HCT116 (cell line): ENCODE results near the gene RYR2. TPM values are rescaled to one million over a fixed set of nuclear protein-coding genes. Genes with fewer than 3 reads are reported as not detected.

ENCODE experiments used
- ATAC-seq: fragments of 200-7000 bp; cut with Tn5 transposase; 2 replicates; pipeline ENCODE4 v1.9.1; 2020; ENCODE audit warnings: mild to moderate bottlenecking, moderate library complexity
- BruUV-seq: library from RNA; stranded (reverse); fragments of 400-500 nt; replicated peaks from 2 replicates; lab custom pipeline; 2021; lab: Mats Ljungman, UMichigan
- CTCF ChIA-PET: fragments of 300-600 bp; sonication (Branson Sonifier 250); formaldehyde crosslinking; loops from one replicate; lab custom pipeline; 2021; ENCODE audit warnings: antibody characterized with exemption; lab: Charles Lee
- POLR2A ChIA-PET: fragments of 300-600, 350-600 bp; sonication (Branson Sonifier 250); formaldehyde crosslinking; loops from one replicate; lab custom pipeline; 2021; ENCODE audit warnings: antibody characterized with exemption; lab: Charles Lee
- RAD21 ChIA-PET, 2 experiments: fragments of 300-600 bp; sonication (Branson Sonifier 250); formaldehyde crosslinking; loops; one replicate each; lab custom pipeline; 2023; ENCODE audit warnings: low total read pairs in 2 of 2; ENCODE audit not compliant: uncharacterized antibody in 2 of 2, unreplicated experiment in 2 of 2, low non-redundant PET in 1 of 2; lab: Charles Lee
- DNase-seq: peaks from one replicate; pipeline ENCODE4 v3.0.0-alpha.2; 2010; ENCODE audit warnings: low read depth, low spot score
- H2AFZ ChIP-seq: fragments of 200-600 bp; shearing (Covaris generic), sonication (generic); 2 replicates; pipeline ENCODE4 v1.6.1; 2017; ENCODE audit warnings: low read depth, mixed run types, mixed read lengths, antibody characterized with exemption, low read length; ENCODE audit not compliant: poor library complexity, severe bottlenecking
- H3K27ac ChIP-seq: 2 replicates; pipeline ENCODE4 v1.5.1; 2012; ENCODE audit warnings: low read depth, low read length
- H3K27me3 ChIP-seq: fragments of 200-600 bp; sonication (generic); 2 replicates; pipeline ENCODE4 v1.6.1; 2016; ENCODE audit warnings: mixed run types, low read length, mixed read lengths; ENCODE audit not compliant: insufficient read depth
- H3K36me3 ChIP-seq, 2 experiments: fragments of 200-500 bp in 1 of 2; fragments of 200-600 bp in 1 of 2; sonication (Bioruptor generic) in 1 of 2; sonication (generic) in 1 of 2; 2 replicates each; pipeline versions ENCODE4 v1.5.1 to v1.6.1; 2014 to 2016; ENCODE audit warnings: low read length in 2 of 2, inconsistent platforms in 1 of 2, mixed read lengths in 1 of 2, mixed run types in 1 of 2; ENCODE audit not compliant: insufficient read depth in 2 of 2, control insufficient read depth in 1 of 2
- H3K4me1 ChIP-seq, 2 experiments: fragments of 200-600 bp in 1 of 2; sonication (generic) in 1 of 2; 2 replicates each; pipeline versions ENCODE4 v1.5.1 to v1.6.1; 2012 to 2017; ENCODE audit warnings: low read length in 2 of 2, inconsistent platforms in 1 of 2, mild to moderate bottlenecking in 1 of 2, mixed read lengths in 1 of 2, mixed run types in 1 of 2, moderate library complexity in 1 of 2; ENCODE audit not compliant: insufficient read depth in 2 of 2, control insufficient read depth in 1 of 2
- H3K4me2 ChIP-seq: fragments of 200-600 bp; sonication (generic); 2 replicates; pipeline ENCODE4 v1.6.1; 2017; ENCODE audit warnings: mixed run types, low read length, mixed read lengths
- H3K4me3 ChIP-seq, 2 experiments: fragments of 200-600 bp in 1 of 2; sonication (generic) in 1 of 2; replicated peaks in 1 of 2; 2 replicates each; pipeline ENCODE4 v1.5.1; 2011 to 2016; ENCODE audit warnings: low read length in 2 of 2, control low read depth in 1 of 2, low read depth in 1 of 2, mild to moderate bottlenecking in 1 of 2, mixed read lengths in 1 of 2, mixed run types in 1 of 2
- H3K79me2 ChIP-seq: fragments of 200-600 bp; sonication (generic); 2 replicates; pipeline ENCODE4 v1.6.1; 2017; ENCODE audit warnings: mild to moderate bottlenecking, mixed run types, low read length, moderate library complexity, mixed read lengths; ENCODE audit not compliant: insufficient read depth
- H3K9ac ChIP-seq: fragments of 200-600 bp; sonication (generic); 2 replicates; pipeline ENCODE4 v1.6.1; 2016; ENCODE audit warnings: low read length, mixed read lengths
- H3K9me2 ChIP-seq: fragments of 200-600 bp; sonication (generic), shearing (Covaris generic); 2 replicates; pipeline ENCODE4 v1.6.1; 2017; ENCODE audit warnings: mixed run types, mild to moderate bottlenecking, moderate library complexity; ENCODE audit not compliant: insufficient read depth
- H3K9me3 ChIP-seq, 2 experiments: fragments of 200-500 bp in 1 of 2; fragments of 200-600 bp in 1 of 2; sonication (Bioruptor generic) in 1 of 2; sonication (generic) in 1 of 2; 2 replicates each; pipeline ENCODE4 v1.6.1; 2014 to 2017; ENCODE audit warnings: low read length in 2 of 2, mixed read lengths in 2 of 2, inconsistent platforms in 1 of 2, low read depth in 1 of 2, mild to moderate bottlenecking in 1 of 2, mixed run types in 1 of 2, moderate library complexity in 1 of 2; ENCODE audit not compliant: control insufficient read depth in 1 of 2, insufficient read depth in 1 of 2
- H4K20me1 ChIP-seq: fragments of 200-600 bp; sonication (generic), shearing (Covaris generic); 2 replicates; pipeline ENCODE4 v1.6.1; 2017; ENCODE audit warnings: mixed run types, mild to moderate bottlenecking, moderate library complexity; ENCODE audit not compliant: insufficient read depth
- CBX3 ChIP-seq: IDR thresholded peaks from 2 replicates; pipeline ENCODE4 v1.6.1; 2012; ENCODE audit warnings: low read depth
- EGR1 ChIP-seq: IDR thresholded peaks from 2 replicates; pipeline ENCODE4 v1.6.1; 2012; ENCODE audit warnings: low read depth
- ELF1 ChIP-seq: IDR thresholded peaks from 2 replicates; pipeline ENCODE4 v1.6.1; 2012; ENCODE audit warnings: low read depth, borderline replicate concordance
- EZH2 ChIP-seq: fragments of 200-600 bp; sonication (generic); IDR thresholded peaks from 2 replicates; pipeline ENCODE4 v1.6.1; 2017; ENCODE audit warnings: antibody characterized with exemption, mixed run types
- EZH2phosphoT487 ChIP-seq: fragments of 200-600 bp; IDR thresholded peaks from 2 replicates; pipeline ENCODE4 v1.6.1; 2018; ENCODE audit warnings: antibody characterized with exemption, borderline replicate concordance
- JUND ChIP-seq: IDR thresholded peaks from 2 replicates; pipeline ENCODE4 v1.6.1; 2012
- POLR2A ChIP-seq: IDR thresholded peaks from 2 replicates; pipeline ENCODE4 v1.7.0; 2011; ENCODE audit warnings: borderline replicate concordance; ENCODE audit not compliant: insufficient read depth, insufficient read length; ENCODE audit errors: extremely low read depth
- SIN3A ChIP-seq: IDR thresholded peaks from 2 replicates; pipeline ENCODE4 v1.6.1; 2012; ENCODE audit warnings: low read depth
- SRF ChIP-seq: IDR thresholded peaks from 2 replicates; pipeline ENCODE4 v1.6.1; 2012; ENCODE audit warnings: low read depth
- TCF7L2 ChIP-seq: IDR thresholded peaks from 2 replicates; pipeline ENCODE4 v1.7.0; 2011; ENCODE audit warnings: borderline replicate concordance, inconsistent platforms; ENCODE audit not compliant: insufficient read depth, insufficient read length; ENCODE audit errors: extremely low read depth
- YY1 ChIP-seq: IDR thresholded peaks from 2 replicates; pipeline ENCODE4 v1.6.1; 2011; ENCODE audit warnings: low read length, low read depth, moderate library complexity, mild to moderate bottlenecking; ENCODE audit not compliant: insufficient replicate concordance; ENCODE audit errors: extremely low read depth
- ZFX ChIP-seq: fragments of 450-650 bp; IDR thresholded peaks from 2 replicates; pipeline ENCODE4 v1.6.1; 2017
- ZNF274 ChIP-seq: fragments of 200-500 bp; sonication (Bioruptor generic); IDR thresholded peaks from 2 replicates; pipeline ENCODE4 v1.6.1; 2014; ENCODE audit warnings: mild to moderate bottlenecking, low read depth, low read length, inconsistent platforms
- intact Hi-C: fragments of 100-400 bp; cut with micrococcal nuclease; formaldehyde crosslinking; loops from 2 replicates; pipeline ENCODE4 v1.10.0; 2022
- total RNA-seq: library from RNA; stranded (reverse); gene quantifications from one replicate; pipeline ENCODE4 v1.2.1, GENCODE V29; 2021; ENCODE audit not compliant: unreplicated experiment
- TF ChIP-seq, protein P1 (sequence below): IDR thresholded peaks from 2 replicates; pipeline ENCODE4 v1.6.1; 2012; ENCODE audit warnings: low read depth
- TF ChIP-seq, protein P2 (sequence below): IDR thresholded peaks from 2 replicates; pipeline ENCODE4 v1.6.1; 2011; ENCODE audit warnings: mild to moderate bottlenecking, low read length, moderate library complexity; ENCODE audit not compliant: insufficient replicate concordance; ENCODE audit errors: extremely low read depth
- TF ChIP-seq, protein P3 (sequence below): IDR thresholded peaks from 2 replicates; pipeline ENCODE4 v1.6.1; 2012
- TF ChIP-seq, protein P4 (sequence below), 3 experiments: fragments of 200-600 bp in 1 of 3; sonication (generic) in 1 of 3; IDR thresholded peaks in 2 of 3; conservative IDR thresholded peaks in 1 of 3; 2 replicates each; pipeline ENCODE4 v1.5.1; 2012 to 2017; ENCODE audit warnings: low read depth in 2 of 3, low read length in 2 of 3, antibody characterized with exemption in 1 of 3, borderline replicate concordance in 1 of 3, control low read depth in 1 of 3, mild to moderate bottlenecking in 1 of 3, mixed read lengths in 1 of 3, mixed run types in 1 of 3, moderate library complexity in 1 of 3; ENCODE audit not compliant: insufficient read depth in 1 of 3
- TF ChIP-seq, protein P5 (sequence below): IDR thresholded peaks from 2 replicates; pipeline ENCODE4 v1.6.1; 2012

Gene RYR2
- total RNA-seq, 1 experiment from 2014 or later: 0.02 TPM

DNA sequence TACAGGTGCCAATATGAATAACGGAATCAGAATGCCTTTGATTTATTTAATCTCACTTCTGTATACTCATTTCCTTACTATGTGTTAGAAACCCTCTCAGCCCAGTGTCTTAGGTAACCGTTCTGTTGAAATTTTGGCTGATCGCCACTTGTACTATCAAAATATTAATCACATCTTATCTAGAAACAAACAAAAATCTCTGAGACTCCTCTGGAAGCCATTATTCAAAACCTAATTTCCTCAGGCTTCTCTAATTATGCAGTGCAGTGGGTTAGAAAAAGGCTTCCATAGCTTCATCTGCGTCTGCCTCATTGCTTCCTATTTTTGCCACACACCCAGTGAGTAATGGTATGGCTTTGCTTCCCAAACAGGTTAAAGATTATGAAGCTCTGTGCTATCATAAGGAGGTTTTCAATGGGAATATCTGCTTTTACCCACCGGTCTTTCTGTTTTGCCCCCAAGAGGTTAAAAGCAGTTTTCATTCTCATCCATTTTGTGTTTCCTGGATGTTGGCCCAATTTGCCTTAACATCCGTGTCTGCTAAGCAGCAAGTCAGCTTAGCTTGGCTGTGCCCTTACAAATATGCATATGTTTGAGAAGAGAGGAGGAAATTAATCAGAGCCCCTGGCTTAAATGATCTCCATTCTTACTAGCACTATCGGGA lies 129.6 kb downstream of the RYR2 start:
- intact Hi-C loops: no loop called here
- CTCF ChIA-PET: no interaction called here
- Histone ChIP-seq H3K79me2 (no peaks in the 10 kb centered on the region), H3K9me2 (no peaks in the 10 kb centered on the region), H3K4me3 (no peak overlapping the region), H3K4me1 (no peaks in the 10 kb centered on the region), H3K36me3 (no peaks in the 10 kb centered on the region), H3K27me3 (0 out of 2 replicates have a peak, but pooled peaks cover 6% of the 10 kb centered on the region), H3K4me2 (no peak overlapping the region), H2AFZ (no peak overlapping the region), H3K27ac (no peak overlapping the region), H4K20me1 (no peaks in the 10 kb centered on the region), H3K9me3 (no peaks in the 10 kb centered on the region), H3K9ac (no peak overlapping the region)
- POLR2A ChIA-PET: no interaction called here
- ATAC-seq: no peak
- TF ChIP-seq ELF1 (no peak), ZNF274 (no peak), SRF (no peak), CBX3 (no peak), SIN3A (no peak), ZFX (no peak), POLR2A (no peak), YY1 (no peak), TCF7L2 (no peak), JUND (no peak), EGR1 (no peak), EZH2 (no peak), EZH2phosphoT487 (no peak)
- TF ChIP-seq, protein P1, sequence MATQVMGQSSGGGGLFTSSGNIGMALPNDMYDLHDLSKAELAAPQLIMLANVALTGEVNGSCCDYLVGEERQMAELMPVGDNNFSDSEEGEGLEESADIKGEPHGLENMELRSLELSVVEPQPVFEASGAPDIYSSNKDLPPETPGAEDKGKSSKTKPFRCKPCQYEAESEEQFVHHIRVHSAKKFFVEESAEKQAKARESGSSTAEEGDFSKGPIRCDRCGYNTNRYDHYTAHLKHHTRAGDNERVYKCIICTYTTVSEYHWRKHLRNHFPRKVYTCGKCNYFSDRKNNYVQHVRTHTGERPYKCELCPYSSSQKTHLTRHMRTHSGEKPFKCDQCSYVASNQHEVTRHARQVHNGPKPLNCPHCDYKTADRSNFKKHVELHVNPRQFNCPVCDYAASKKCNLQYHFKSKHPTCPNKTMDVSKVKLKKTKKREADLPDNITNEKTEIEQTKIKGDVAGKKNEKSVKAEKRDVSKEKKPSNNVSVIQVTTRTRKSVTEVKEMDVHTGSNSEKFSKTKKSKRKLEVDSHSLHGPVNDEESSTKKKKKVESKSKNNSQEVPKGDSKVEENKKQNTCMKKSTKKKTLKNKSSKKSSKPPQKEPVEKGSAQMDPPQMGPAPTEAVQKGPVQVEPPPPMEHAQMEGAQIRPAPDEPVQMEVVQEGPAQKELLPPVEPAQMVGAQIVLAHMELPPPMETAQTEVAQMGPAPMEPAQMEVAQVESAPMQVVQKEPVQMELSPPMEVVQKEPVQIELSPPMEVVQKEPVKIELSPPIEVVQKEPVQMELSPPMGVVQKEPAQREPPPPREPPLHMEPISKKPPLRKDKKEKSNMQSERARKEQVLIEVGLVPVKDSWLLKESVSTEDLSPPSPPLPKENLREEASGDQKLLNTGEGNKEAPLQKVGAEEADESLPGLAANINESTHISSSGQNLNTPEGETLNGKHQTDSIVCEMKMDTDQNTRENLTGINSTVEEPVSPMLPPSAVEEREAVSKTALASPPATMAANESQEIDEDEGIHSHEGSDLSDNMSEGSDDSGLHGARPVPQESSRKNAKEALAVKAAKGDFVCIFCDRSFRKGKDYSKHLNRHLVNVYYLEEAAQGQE: no peak
- TF ChIP-seq, protein P2, sequence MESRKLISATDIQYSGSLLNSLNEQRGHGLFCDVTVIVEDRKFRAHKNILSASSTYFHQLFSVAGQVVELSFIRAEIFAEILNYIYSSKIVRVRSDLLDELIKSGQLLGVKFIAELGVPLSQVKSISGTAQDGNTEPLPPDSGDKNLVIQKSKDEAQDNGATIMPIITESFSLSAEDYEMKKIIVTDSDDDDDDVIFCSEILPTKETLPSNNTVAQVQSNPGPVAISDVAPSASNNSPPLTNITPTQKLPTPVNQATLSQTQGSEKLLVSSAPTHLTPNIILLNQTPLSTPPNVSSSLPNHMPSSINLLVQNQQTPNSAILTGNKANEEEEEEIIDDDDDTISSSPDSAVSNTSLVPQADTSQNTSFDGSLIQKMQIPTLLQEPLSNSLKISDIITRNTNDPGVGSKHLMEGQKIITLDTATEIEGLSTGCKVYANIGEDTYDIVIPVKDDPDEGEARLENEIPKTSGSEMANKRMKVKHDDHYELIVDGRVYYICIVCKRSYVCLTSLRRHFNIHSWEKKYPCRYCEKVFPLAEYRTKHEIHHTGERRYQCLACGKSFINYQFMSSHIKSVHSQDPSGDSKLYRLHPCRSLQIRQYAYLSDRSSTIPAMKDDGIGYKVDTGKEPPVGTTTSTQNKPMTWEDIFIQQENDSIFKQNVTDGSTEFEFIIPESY: no peak
- TF ChIP-seq, protein P3, sequence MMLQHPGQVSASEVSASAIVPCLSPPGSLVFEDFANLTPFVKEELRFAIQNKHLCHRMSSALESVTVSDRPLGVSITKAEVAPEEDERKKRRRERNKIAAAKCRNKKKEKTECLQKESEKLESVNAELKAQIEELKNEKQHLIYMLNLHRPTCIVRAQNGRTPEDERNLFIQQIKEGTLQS: no peak
- TF ChIP-seq, protein P4, sequence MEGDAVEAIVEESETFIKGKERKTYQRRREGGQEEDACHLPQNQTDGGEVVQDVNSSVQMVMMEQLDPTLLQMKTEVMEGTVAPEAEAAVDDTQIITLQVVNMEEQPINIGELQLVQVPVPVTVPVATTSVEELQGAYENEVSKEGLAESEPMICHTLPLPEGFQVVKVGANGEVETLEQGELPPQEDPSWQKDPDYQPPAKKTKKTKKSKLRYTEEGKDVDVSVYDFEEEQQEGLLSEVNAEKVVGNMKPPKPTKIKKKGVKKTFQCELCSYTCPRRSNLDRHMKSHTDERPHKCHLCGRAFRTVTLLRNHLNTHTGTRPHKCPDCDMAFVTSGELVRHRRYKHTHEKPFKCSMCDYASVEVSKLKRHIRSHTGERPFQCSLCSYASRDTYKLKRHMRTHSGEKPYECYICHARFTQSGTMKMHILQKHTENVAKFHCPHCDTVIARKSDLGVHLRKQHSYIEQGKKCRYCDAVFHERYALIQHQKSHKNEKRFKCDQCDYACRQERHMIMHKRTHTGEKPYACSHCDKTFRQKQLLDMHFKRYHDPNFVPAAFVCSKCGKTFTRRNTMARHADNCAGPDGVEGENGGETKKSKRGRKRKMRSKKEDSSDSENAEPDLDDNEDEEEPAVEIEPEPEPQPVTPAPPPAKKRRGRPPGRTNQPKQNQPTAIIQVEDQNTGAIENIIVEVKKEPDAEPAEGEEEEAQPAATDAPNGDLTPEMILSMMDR (IDR thresholded peaks at IDR 0.05 in 2 of 3, conservative IDR thresholded peaks at IDR 0.05 in 1 of 3; ENCODE audit: borderline replicate concordance in 1 of 3, insufficient read depth in 1 of 3, low read depth in 2 of 3, low read length in 2 of 3): no peak
- TF ChIP-seq, protein P5, sequence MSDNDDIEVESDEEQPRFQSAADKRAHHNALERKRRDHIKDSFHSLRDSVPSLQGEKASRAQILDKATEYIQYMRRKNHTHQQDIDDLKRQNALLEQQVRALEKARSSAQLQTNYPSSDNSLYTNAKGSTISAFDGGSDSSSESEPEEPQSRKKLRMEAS: no peak
- no peak for DNase-seq
- RAD21 ChIA-PET: no interaction called here
- no TSS peak for BruUV-seq
